Left kidney (tissue), 2 donors: ENCODE results near the gene ITGAE. TPM values are rescaled to one million over a fixed set of nuclear protein-coding genes. Genes with fewer than 3 reads are reported as not detected.

Source experiments
- DNase-seq: peaks from one replicate; pipeline ENCODE4 v3.0.0-alpha.2; 2013
- polyA plus RNA-seq: library from polyadenylated mRNA; unstranded; fragments of 120-200 nt; gene quantifications from one replicate; pipeline ENCODE4 v1.2.1, GENCODE V29; 2013; ENCODE audit not compliant: insufficient read length

The ITGAE gene
- polyA plus RNA-seq, 1 donor: 42.7 TPM

- no peak for DNase-seq
These were observed 105.1 kb downstream of the ITGAE start, which contains the start of gene P2RX5 for GRCh38 chr17:3695723-3696411. P2RX5 (minus strand) TSS chr17:3696155; CDS start chr17:3696005, 150 bp downstream.

DNA sequence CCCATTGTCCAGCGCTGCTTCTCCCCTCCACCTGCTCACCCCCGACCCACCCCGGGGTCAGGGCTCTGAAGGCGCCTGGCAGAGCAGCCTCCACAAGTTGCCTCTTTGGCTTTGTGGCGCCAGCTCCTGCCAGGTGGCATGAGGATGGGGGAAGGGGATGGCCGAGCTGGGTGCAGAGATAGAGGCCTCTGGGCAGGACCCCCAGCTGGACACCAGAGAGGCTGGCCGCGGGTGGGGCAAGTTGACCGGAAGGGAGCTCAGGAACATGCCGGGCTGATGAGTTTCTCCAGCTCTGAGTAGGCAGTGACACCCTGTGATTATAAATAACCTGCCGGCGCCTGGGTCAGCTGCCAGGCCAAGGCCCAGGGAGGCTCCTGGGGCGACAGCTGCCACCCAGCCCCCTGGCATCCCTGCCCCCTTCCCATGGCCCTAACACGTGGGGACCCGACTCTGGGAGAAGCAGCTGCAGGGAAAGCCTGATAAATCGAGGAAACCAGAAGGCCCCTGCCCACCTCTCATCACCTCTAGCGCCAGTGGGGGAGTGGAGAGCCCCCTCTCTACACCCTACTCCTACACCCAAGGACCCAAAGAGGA, 105.8 kb downstream of the ITGAE start:
- DNase-seq: no peak

DNA sequence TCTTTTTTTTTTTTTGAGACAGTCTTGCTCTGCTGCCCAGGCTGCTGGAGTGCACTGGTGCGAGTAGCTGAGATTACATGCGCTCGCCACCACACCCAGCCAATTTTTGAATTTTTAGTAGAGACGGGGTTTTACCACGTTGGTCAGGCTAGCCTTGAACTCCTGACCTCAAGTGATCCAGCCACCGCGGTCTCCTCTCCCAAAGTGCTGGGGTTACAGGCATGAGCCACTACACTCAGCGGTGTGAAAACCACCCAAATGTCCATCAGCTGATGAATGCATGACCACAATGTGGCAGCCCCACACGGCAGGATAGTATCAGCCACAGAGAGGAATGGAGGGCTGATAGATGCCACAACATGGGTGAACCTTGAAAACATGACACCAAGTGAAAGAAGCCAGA, 107.2 kb downstream of the ITGAE start:
- no peak for DNase-seq

DNA sequence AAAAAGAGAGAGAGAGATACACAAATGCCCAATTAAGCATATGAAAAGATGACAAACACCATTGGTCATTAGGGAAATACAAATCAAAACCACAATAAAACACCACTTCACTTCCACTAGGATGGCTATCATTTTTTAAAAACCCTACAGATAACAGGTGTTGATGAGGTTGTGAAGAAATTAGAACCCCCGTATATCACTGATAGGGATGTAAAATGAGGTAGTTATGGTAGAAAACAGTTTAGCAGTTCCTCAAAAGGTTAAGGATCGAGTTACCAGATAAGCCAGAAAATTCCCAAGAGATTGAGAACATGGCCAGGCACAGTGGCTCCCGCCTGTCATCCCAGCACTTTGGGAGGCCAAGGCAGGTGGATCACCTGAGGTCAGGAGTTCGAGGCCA, 107.8 kb downstream of the ITGAE start:
- DNase-seq: no peak

- DNase-seq: no peak
These were observed 108.6 kb downstream of the ITGAE start for GRCh38 chr17:3692346-3692745.

- DNase-seq: no peak
These were observed 109.3 kb downstream of the ITGAE start for GRCh38 chr17:3691617-3692067.

GRCh38 chr17:3690094-3690715, 110.8 kb downstream of the ITGAE start:
- no peak for DNase-seq

DNA sequence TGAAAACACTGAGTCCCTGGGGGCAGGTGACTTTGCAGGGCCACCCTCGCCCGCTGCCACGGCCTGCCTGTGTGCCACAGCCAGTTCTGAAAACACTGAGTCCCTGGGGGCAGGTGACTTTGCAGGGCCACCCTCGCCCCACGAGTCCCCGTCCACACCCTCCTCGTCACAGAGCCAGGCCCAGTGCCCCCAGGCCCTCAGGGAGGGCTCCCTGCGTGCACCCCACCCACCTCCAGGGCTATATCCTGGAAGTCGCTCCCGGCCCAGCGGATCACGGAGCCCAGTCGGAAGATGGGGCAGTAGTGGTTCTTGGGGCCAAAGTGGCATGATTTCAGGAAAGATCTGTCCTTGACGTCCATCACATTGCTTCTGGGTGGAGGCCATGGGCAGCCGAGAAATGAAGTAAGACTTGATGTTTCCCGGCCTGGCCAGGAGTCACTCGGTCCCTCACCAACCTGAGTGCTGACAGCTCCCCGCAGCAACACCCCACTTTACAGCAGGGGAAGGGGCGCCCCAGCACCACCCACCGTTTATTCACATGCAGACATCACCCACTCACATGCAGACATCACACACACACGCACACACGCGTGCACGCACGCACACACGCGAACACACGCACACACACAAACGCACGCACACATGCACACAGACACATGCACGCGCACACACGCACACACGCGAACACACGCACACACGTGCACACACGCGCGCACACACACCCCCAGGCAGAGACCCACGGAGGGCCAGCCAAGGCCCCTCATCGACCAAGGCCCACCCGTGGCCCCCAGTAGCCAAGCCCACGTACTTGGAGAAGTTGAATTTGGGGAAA, 111.5 kb downstream of the ITGAE start:
- no peak for DNase-seq

DNA sequence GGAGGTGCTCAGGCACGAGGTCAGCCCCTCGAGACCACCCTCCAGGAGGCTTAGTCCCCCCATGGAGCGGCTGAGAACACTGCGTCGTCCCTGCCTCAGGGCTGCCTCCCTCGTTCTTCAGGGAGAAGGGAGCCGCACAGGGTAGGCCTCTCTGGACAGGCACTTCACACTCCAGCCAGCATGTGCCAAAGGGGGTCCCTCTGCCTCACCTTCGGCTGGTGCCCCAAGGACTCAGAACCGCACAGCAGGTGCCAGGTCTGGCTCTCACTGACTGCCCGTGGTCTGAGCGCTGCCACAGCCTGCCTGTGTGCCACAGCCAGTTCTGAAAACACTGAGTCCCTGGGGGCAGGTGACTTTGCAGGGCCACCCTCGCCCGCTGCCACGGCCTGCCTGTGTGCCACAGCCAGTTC, 112.1 kb downstream of the ITGAE start:
- DNase-seq: no peak

- DNase-seq: no peak
These were observed 112.9 kb downstream of the ITGAE start for GRCh38 chr17:3688027-3688553.

GRCh38 chr17:3685174-3685573, 115.8 kb downstream of the ITGAE start:
- DNase-seq: no peak

GRCh38 chr17:3683054-3683511, 117.9 kb downstream of the ITGAE start:
- DNase-seq: no peak

DNA sequence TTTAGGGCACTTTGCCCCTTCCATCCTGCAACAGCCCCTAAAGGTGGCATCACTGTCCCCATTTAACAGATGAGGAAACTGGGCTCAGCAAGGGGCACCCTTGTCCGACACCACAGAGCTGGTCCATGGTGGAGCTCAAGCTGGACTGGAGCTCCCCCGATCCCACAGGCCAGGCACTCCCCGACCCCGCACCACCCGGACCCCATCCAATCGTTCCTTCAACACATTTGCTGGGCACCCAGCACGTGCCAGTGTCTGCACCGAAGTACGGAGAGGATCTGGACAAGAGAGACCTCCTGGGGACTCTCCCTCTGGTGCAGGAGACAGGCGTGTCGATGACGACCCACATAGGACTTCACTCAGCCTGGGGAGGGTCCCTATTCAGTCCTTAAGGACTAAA, 119.0 kb downstream of the ITGAE start:
- no peak for DNase-seq

DNA sequence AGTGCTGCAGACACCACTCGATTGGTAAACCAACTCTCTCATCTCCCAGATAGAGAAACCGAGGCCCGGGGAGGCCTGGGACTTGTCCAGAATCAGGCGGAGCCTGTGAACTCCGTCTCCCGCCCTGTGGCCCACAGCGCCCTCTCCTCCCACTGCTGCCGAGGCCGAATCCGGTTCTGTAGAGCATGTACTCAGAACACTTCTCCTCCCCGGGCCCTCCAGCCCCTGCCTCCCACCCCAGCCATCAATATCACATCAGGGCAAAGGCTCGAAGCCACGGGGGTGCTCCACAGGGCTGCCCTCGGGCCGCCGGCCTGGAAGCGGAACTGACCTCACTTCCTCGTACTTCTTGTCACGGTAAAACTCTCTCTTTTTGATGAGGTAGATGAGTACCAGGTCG, 119.4 kb downstream of the ITGAE start:
- DNase-seq: no peak

DNA sequence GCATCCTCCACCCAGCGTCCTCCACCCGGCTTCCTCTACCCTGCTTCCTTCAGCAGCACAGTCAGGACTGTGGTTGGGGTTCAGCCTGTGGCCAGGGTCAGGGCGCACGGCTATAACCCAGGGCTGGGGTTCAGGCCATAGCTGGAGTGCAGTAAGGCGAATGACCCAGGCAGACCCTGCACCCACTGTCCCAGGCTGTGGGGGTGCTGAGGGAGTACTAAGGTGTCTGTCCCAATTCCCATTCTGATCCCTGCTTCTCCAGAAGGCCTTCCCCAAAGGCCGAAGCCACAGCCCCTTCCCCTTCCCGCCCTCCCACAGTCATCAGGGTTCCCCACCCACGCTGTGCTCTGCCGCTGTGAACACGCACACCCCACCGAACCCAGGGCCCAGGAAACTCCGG, 119.9 kb downstream of the ITGAE start:
- DNase-seq: no peak

GRCh38 chr17:3679531-3680126, 121.4 kb downstream of the ITGAE start:
- DNase-seq: no peak

- DNase-seq: no peak
These were observed 122.0 kb downstream of the ITGAE start for GRCh38 chr17:3678821-3679530.

GRCh38 chr17:3678095-3678820, 122.7 kb downstream of the ITGAE start:
- DNase-seq: no peak

DNA sequence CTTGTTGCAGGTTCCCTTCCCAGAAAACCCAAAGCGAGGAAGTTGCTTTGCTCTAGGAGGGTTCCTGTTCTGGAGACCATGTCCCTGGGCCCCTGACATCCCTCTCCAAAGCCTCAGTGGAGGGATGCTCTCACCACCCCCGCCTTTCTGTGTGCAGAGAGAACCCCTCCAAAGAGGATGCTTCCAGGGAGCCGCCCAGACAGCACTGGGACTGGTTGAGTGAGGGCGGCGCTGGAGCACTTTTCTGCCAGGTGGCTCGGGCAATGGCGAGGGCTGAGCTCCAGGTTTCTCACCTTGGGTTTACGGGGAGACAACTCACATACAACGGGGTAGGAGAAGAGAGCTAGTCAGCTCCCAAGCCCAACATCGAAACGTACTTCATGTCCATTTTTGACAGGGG, 125.1 kb downstream of the ITGAE start:
- DNase-seq: no peak

DNA sequence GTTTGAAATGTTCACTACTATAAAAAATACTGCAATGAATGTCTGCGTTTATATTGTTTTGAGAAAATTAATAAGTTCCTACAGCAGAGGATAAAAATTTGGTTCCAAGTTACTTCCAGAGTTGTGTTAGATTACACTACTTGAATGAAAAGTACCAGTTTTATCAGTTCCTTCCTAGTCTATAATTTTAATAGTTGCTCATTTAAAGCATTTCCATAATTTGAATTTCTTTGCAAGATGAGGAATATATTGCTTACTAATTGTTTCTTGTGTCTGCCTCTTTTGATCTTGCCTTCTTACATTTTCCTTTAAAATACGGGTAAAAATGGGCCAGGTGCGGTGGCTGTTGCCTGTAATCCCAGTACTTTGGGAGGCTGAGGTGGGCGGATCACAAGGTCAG, 128.4 kb downstream of the ITGAE start:
- DNase-seq: no peak
